RWPE2 (cell line): ENCODE data around the gene LIFR.

Experiments used
- ATAC-seq: fragments of 200-7000 bp; cut with Tn5 transposase; 3 replicates; pipeline ENCODE4 v1.9.1; 2021; ENCODE audit warnings: low read depth
- DNase-seq: peaks from one replicate; pipeline ENCODE4 v3.0.0-alpha.2; 2020; ENCODE audit warnings: low spot score
- H3K27ac ChIP-seq: fragments of 450-650 bp; 2 replicates; pipeline ENCODE4 v1.5.1; 2017; ENCODE audit warnings: mild to moderate bottlenecking; ENCODE audit not compliant: poor library complexity, severe bottlenecking
- H3K27me3 ChIP-seq: fragments of 250-450 bp; sonication (Bioruptor Pico); 2 replicates; pipeline ENCODE4 v1.5.1; 2021; ENCODE audit warnings: mild to moderate bottlenecking, moderate library complexity; ENCODE audit not compliant: insufficient read depth, poor library complexity, severe bottlenecking
- H3K36me3 ChIP-seq: fragments of 250-450 bp; sonication (Bioruptor Pico); 2 replicates; pipeline ENCODE4 v1.5.1; 2020; ENCODE audit warnings: low read depth, mild to moderate bottlenecking, moderate library complexity
- H3K4me1 ChIP-seq: fragments of 250-450 bp; sonication (Bioruptor Pico); 2 replicates; pipeline ENCODE4 v1.5.1; 2021; ENCODE audit warnings: mild to moderate bottlenecking, moderate library complexity; ENCODE audit not compliant: insufficient read depth, poor library complexity, severe bottlenecking
- H3K4me3 ChIP-seq: fragments of 250-450 bp; sonication (Bioruptor Pico); 2 replicates; pipeline ENCODE4 v1.5.1; 2021; ENCODE audit warnings: mild to moderate bottlenecking, moderate library complexity; ENCODE audit not compliant: severe bottlenecking
- H3K9me3 ChIP-seq: fragments of 250-450 bp; sonication (Bioruptor Pico); 2 replicates; pipeline ENCODE4 v1.5.1; 2021; ENCODE audit warnings: mild to moderate bottlenecking, moderate library complexity; ENCODE audit not compliant: severe bottlenecking
- CTCF ChIP-seq: fragments of 450-650 bp; IDR thresholded peaks from one replicate; pipeline ENCODE4 v1.5.1; 2017; ENCODE audit warnings: mild to moderate bottlenecking, moderate library complexity; ENCODE audit not compliant: poor library complexity, severe bottlenecking

Gene LIFR

DNA sequence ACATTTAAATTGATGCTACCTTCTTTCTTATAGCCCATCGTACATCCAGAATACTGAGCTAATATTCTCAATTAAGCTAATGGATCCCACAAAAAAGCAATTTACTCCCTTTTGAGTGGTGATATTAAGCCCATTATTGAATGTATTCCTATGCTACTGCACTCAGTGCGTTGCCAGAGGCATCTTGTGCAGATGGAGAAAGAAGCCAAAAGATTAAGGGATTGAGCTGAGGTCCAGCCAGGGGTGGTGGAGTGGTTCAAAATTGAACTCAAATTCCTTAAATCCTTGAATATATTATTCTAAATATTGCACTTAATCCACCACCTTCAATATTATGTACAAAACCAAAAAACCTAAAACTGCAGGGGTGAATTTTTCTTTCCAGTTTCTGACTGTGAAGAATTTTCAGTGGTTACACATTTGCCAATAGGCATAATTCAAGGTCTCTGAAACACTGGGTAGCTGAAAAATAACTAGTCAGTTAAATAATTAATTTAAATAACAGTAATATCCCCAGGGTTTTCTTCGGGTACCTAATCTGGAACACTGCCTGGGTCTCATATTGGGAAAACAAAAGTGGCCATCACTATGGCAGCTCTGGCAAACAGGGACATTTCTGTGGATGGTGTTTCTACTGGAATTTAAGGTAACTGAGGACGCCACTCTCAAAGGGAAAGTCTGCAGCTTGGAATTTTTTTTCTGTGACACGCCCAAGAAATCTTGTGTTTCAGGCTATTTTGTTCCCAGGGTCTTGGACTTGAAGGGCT lies 6.2 kb upstream of the LIFR start:
- peaks cover 3% of the 10 kb centered on the region for H3K4me1 ChIP-seq
- H3K27me3 ChIP-seq: no peaks in the 10 kb centered on the region
- DNase-seq (no peak), ATAC-seq (no peak)
- TF ChIP-seq CTCF: no peak
- H3K27ac ChIP-seq: no peak overlapping the region
- no peaks in the 10 kb centered on the region for H3K36me3 ChIP-seq
- no peaks in the 10 kb centered on the region for H3K9me3 ChIP-seq
- no peak overlapping the region for H3K4me3 ChIP-seq

- Histone ChIP-seq H3K27ac (no peak overlapping the region), H3K4me3 (no peak overlapping the region), H3K36me3 (no peaks in the 10 kb centered on the region), H3K4me1 (peaks cover 11% of the 10 kb centered on the region), H3K27me3 (peaks cover 6% of the 10 kb centered on the region), H3K9me3 (no peaks in the 10 kb centered on the region)
- no peak for DNase-seq
- ATAC-seq: no peak
- TF ChIP-seq CTCF: no peak
Measured at GRCh38 chr5:38559428-38559827, 3.0 kb upstream of the LIFR start.

GRCh38 chr5:38557792-38558191 lies 1.3 kb upstream of the LIFR start:
- Histone ChIP-seq H3K4me3 (peak overlapping the region; percentile 89), H3K4me1 (peaks cover 11% of the 10 kb centered on the region), H3K36me3 (no peaks in the 10 kb centered on the region), H3K9me3 (no peaks in the 10 kb centered on the region), H3K27ac (no peak overlapping the region), H3K27me3 (peaks cover 6% of the 10 kb centered on the region)
- no peak for TF ChIP-seq CTCF
- no peak for DNase-seq
- ATAC-seq: no peak

DNA sequence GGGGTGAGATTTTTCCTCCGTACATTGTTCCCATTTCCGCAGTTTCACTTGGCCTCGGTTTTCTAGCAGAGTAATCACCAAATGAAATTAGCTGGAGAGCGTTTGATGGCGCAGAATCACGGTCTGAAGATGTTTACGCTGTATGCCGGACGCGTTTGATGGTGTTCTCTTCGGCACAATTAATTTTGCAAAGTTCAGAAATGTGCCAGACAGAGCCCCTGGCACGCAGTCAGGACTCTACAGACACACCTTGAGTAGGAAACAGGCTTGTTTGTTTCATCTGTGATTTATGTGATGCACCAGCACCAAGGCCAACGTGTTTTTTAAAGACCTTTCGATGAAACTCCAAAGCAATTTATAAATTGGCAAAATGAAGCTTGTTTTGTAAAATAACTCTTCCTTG lies 863 bp upstream of the LIFR start:
- H3K36me3 ChIP-seq: no peaks in the 10 kb centered on the region
- TF ChIP-seq CTCF: no peak
- H3K9me3 ChIP-seq: no peaks in the 10 kb centered on the region
- peak overlapping the region; percentile 43 for H3K27ac ChIP-seq
- H3K4me1 ChIP-seq: peaks cover 11% of the 10 kb centered on the region
- ATAC-seq: peak; percentile 6; the same call in 2 of the 3 replicates
- H3K27me3 ChIP-seq: peaks cover 6% of the 10 kb centered on the region
- no peak for DNase-seq
- H3K4me3 ChIP-seq: peak overlapping the region; percentile 89

GRCh38 chr5:38556088-38556598 lies 303 bp downstream of the LIFR start:
- Histone ChIP-seq H3K27ac (no peak overlapping the region), H3K27me3 (peaks cover 6% of the 10 kb centered on the region), H3K36me3 (no peaks in the 10 kb centered on the region), H3K9me3 (no peaks in the 10 kb centered on the region), H3K4me3 (peak overlapping the region; percentile 89), H3K4me1 (peaks cover 11% of the 10 kb centered on the region)
- peak; percentile 21 for TF ChIP-seq CTCF
- DNase-seq (no peak), ATAC-seq (peak; percentile 64)
